Measurements from ENCODE around the gene CTXND2. TPM values are rescaled to one million over a fixed set of nuclear protein-coding genes. Genes with fewer than 3 reads are reported as not detected.

The CTXND2 gene
- total and polyA plus RNA-seq, 2 of the 13 experiments (the other 11 are each of a cell fraction or from before 2014, with no cell fraction given): not detected

DNA sequence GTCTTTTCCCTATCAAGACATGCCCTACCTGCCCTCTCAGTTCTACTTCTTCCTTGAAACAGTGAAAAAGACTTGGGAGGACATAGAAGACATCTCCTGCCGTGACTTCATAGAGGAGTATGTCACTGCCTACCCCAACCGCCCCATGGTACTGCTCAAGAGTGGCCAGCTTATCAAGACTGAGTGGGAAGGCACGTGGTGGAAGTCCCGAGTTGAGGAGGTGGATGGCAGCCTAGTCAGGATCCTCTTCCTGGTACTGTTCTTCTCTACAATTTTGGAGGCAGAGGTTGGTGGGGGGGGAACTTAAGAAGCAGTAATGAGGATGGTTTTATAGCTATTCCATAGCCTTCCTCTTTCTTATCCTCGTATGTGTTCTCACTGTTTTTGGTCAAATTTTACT lies 57.9 kb downstream of the CTXND2 start:
- H3K9me3 ChIP-seq (ENCODE audit: low read length): no peaks in the 10 kb centered on the region
- intact Hi-C loops (cut with micrococcal nuclease; ENCODE audit: unreplicated experiment): no loop called here
- no peaks in the 10 kb centered on the region for H3K27me3 ChIP-seq (ENCODE audit: control insufficient read depth in 1 of 2, insufficient read depth in 2 of 2, low read length in 2 of 2)
- no peak overlapping the region for H3K4me3 ChIP-seq (replicated peaks in 1 of 3; ENCODE audit: insufficient read depth in 1 of 3, low read depth in 2 of 3, low read length in 3 of 3)
- H3K36me3 ChIP-seq (replicated peaks in 1 of 2; ENCODE audit: control insufficient read depth in 1 of 2, insufficient read depth in 2 of 2, low read length in 2 of 2): peaks cover 28 to 70% of the 10 kb centered on the region in 2 experiments
- H3K79me2 ChIP-seq (ENCODE audit: insufficient read depth, low read length): no peaks in the 10 kb centered on the region
- TSS peak; percentile 44 for BruUV-seq (replicated peaks)
- no peak overlapping the region for H2AFZ ChIP-seq (ENCODE audit: low read length)
- CTCF ChIA-PET (ENCODE audit: low intra/inter-chr PET ratio, low total read pairs): interaction anchor here (1.5 kb wide), 1 partner anchor 35 kb away, joined by 4 read pairs; no protein-coding TSS in a partner anchor
- no peak overlapping the region for H3K9ac ChIP-seq (ENCODE audit: insufficient read depth, low read depth, low read length)
- no peak for DNase-seq (ENCODE audit: low spot score)
- no peaks in the 10 kb centered on the region for H3K4me1 ChIP-seq (ENCODE audit: insufficient read depth, low read length)
- 97% methylated on average over 5 of the region's 5 CpGs for WGBS (ENCODE audit: low lambda C conversion rate)
- FAIRE-seq: no peak
- in situ Hi-C loops (cut with HindIII; ENCODE audit: extremely low pct_ligation_motif_present, low pct_unique_long_range_greater_than_20kb): no loop called here
- POLR2A ChIA-PET: no interaction called here
- no peak overlapping the region for H3K27ac ChIP-seq (ENCODE audit: extremely low read length, insufficient read depth, low read length)
- no peaks in the 10 kb centered on the region for H4K20me1 ChIP-seq (ENCODE audit: insufficient read depth, low read length)
- no peak overlapping the region for H3K4me2 ChIP-seq (ENCODE audit: low read depth, low read length)
- ATAC-seq: no peak
- TF ChIP-seq, protein P1, sequence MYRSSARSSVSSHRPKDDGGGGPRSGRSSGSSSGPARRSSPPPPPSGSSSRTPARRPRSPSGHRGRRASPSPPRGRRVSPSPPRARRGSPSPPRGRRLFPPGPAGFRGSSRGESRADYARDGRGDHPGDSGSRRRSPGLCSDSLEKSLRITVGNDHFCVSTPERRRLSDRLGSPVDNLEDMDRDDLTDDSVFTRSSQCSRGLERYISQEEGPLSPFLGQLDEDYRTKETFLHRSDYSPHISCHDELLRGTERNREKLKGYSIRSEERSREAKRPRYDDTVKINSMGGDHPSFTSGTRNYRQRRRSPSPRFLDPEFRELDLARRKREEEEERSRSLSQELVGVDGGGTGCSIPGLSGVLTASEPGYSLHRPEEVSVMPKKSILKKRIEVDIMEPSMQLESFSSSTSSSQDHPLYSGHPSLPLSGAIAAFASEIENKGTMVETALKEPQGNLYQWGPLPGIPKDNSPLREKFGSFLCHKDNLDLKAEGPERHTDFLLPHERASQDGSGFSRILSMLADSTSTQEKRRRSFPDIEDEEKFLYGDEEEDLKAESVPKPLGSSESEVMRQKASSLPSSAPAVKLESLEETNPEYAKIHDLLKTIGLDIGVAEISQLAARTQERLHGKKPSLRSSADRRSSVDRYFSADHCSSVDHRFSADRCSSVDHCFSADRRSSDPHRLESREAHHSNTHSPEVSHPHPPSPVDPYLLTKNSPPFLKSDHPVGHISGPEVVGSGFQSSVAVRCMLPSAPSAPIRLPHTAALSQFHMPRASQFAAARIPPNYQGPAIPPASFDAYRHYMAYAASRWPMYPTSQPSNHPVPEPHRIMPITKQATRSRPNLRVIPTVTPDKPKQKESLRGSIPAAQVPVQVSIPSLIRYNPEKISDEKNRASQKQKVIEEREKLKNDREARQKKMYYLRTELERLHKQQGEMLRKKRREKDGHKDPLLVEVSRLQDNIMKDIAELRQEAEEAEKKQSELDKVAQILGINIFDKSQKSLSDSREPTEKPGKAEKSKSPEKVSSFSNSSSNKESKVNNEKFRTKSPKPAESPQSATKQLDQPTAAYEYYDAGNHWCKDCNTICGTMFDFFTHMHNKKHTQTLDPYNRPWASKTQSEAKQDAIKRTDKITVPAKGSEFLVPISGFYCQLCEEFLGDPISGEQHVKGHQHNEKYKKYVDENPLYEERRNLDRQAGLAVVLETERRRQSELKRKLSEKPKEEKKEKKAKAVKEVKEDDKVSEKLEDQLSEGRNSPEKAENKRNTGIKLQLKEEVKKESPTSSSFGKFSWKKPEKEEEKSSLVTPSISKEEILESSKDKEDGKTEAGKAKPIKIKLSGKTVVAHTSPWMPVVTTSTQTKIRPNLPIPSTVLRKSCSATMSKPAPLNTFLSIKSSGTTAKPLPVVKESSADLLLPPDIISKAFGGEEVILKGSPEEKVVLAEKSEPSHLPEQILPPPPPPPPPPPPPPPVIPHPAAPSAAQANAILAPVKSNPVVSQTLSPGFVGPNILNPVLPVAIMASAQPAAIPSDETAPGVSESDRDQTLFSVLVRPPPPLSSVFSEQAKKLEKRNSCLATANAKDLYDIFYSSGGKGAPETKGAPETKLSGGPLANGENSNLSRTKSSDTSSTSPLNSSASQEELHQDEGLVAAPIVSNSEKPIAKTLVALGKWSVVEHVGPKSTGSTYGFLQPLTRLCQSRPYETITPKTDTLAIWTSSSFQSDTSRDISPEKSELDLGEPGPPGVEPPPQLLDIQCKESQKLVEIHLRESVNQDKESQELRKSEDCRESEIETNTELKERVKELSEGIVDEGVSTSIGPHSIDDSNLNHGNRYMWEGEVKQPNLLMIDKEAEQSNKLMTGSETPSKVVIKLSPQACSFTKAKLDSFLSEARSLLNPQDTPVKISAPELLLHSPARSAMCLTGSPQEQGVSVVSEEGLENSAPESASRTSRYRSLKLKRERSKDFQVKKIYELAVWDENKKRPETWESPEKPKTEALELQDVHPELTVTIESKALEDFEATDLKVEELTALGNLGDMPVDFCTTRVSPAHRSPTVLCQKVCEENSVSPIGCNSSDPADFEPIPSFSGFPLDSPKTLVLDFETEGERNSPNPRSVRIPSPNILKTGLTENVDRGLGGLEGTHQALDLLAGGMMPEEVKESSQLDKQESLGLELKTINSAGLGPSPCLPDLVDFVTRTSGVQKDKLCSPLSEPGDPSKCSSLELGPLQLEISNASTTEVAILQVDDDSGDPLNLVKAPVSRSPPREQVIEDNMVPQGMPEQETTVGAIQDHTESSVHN (CRISPR knock-in tag; IDR thresholded peaks at IDR 0.05): no peak
- TF ChIP-seq ZNF781 (CRISPR knock-in tag; IDR thresholded peaks at IDR 0.05; ENCODE audit: borderline replicate concordance, not compliant biosample characterization) (no peak), ARHGAP35 (CRISPR knock-in tag; IDR thresholded peaks at IDR 0.05; ENCODE audit: borderline replicate concordance) (no peak), ETV6 (CRISPR knock-in tag; conservative IDR thresholded peaks at IDR 0.05) (no peak)
- TF ChIP-seq, protein P2, sequence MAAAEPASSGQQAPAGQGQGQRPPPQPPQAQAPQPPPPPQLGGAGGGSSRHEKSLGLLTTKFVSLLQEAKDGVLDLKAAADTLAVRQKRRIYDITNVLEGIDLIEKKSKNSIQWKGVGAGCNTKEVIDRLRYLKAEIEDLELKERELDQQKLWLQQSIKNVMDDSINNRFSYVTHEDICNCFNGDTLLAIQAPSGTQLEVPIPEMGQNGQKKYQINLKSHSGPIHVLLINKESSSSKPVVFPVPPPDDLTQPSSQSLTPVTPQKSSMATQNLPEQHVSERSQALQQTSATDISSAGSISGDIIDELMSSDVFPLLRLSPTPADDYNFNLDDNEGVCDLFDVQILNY (CRISPR knock-in tag; conservative IDR thresholded peaks at IDR 0.05): no peak
- TF ChIP-seq, protein P3, sequence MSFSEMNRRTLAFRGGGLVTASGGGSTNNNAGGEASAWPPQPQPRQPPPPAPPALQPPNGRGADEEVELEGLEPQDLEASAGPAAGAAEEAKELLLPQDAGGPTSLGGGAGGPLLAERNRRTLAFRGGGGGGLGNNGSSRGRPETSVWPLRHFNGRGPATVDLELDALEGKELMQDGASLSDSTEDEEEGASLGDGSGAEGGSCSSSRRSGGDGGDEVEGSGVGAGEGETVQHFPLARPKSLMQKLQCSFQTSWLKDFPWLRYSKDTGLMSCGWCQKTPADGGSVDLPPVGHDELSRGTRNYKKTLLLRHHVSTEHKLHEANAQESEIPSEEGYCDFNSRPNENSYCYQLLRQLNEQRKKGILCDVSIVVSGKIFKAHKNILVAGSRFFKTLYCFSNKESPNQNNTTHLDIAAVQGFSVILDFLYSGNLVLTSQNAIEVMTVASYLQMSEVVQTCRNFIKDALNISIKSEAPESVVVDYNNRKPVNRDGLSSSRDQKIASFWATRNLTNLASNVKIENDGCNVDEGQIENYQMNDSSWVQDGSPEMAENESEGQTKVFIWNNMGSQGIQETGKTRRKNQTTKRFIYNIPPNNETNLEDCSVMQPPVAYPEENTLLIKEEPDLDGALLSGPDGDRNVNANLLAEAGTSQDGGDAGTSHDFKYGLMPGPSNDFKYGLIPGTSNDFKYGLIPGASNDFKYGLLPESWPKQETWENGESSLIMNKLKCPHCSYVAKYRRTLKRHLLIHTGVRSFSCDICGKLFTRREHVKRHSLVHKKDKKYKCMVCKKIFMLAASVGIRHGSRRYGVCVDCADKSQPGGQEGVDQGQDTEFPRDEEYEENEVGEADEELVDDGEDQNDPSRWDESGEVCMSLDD (CRISPR knock-in tag; IDR thresholded peaks at IDR 0.05; ENCODE audit: borderline replicate concordance): no peak
- TF ChIP-seq, protein P4, sequence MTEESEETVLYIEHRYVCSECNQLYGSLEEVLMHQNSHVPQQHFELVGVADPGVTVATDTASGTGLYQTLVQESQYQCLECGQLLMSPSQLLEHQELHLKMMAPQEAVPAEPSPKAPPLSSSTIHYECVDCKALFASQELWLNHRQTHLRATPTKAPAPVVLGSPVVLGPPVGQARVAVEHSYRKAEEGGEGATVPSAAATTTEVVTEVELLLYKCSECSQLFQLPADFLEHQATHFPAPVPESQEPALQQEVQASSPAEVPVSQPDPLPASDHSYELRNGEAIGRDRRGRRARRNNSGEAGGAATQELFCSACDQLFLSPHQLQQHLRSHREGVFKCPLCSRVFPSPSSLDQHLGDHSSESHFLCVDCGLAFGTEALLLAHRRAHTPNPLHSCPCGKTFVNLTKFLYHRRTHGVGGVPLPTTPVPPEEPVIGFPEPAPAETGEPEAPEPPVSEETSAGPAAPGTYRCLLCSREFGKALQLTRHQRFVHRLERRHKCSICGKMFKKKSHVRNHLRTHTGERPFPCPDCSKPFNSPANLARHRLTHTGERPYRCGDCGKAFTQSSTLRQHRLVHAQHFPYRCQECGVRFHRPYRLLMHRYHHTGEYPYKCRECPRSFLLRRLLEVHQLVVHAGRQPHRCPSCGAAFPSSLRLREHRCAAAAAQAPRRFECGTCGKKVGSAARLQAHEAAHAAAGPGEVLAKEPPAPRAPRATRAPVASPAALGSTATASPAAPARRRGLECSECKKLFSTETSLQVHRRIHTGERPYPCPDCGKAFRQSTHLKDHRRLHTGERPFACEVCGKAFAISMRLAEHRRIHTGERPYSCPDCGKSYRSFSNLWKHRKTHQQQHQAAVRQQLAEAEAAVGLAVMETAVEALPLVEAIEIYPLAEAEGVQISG (CRISPR knock-in tag; IDR thresholded peaks at IDR 0.05): no peak
